ENCODE data around the gene PPIB.

GRCh38 chr15:64127521-64128270 is 35.1 kb downstream of the PPIB start:
- no peak for TF ChIP-seq CTCF (IDR thresholded peaks at IDR 0.05; ENCODE audit: insufficient read depth, low read length)
- no peak for TF ChIP-seq SPI1 (IDR thresholded peaks at IDR 0.05; ENCODE audit: borderline replicate concordance, low read depth)
- no peak for TF ChIP-seq REST (IDR thresholded peaks at IDR 0.05; ENCODE audit: insufficient replicate concordance, low read depth)
- no peak for TF ChIP-seq POLR2AphosphoS5 (IDR thresholded peaks at IDR 0.05; ENCODE audit: low read depth)
- TF ChIP-seq GABPA (IDR thresholded peaks at IDR 0.05; ENCODE audit: low read depth): no peak

Data from HL-60 (cell line).